Measurements from ENCODE around the gene COBLL1.

COBLL1 gene

DNA sequence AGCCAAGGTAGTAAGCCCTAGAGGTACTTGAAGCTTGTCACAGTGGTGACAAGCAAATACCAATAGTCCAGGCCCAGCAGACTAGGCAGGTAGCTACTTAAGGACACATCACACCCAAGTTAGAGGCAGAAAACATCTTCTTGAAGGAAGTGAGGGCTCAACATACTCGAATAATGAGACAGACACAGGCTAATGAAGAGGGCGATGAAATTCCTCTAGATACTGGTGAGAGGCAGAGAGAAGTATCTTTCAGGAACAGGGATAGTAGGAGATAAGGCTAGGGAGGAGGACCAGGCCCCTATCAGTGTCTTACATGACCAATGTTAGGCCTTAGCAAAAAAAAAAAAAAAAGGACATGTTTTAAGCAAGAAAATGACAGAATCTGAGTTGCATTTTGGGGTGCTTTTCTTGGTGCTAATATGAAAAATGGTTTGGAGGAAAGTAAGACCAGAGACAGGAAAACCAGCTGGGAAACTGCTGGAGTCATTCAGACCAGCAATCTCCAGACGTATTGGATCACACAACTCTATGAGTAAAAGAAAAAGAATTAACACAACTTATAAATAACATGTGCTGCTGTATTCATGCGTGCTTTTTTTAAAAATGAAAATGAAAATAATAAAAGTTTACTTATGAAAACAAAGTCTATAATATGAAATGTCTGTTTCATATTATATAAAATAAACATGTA is 37.7 kb downstream of the COBLL1 start:
- no peak overlapping the region for H3K4me2 ChIP-seq
- H3K9me3 ChIP-seq: no peaks in the 10 kb centered on the region
- H3K27me3 ChIP-seq: no peaks in the 10 kb centered on the region
- H3K36me3 ChIP-seq: no peaks in the 10 kb centered on the region
- H3K9ac ChIP-seq: no peak overlapping the region
- no peak overlapping the region for H3K27ac ChIP-seq
- no peak overlapping the region for H3K4me3 ChIP-seq
- no peak for TF ChIP-seq Cebpa-rat (IDR thresholded peaks at IDR 0.05)
- H3K4me1 ChIP-seq: no peaks in the 10 kb centered on the region
- H4K20me1 ChIP-seq: no peaks in the 10 kb centered on the region

DNA sequence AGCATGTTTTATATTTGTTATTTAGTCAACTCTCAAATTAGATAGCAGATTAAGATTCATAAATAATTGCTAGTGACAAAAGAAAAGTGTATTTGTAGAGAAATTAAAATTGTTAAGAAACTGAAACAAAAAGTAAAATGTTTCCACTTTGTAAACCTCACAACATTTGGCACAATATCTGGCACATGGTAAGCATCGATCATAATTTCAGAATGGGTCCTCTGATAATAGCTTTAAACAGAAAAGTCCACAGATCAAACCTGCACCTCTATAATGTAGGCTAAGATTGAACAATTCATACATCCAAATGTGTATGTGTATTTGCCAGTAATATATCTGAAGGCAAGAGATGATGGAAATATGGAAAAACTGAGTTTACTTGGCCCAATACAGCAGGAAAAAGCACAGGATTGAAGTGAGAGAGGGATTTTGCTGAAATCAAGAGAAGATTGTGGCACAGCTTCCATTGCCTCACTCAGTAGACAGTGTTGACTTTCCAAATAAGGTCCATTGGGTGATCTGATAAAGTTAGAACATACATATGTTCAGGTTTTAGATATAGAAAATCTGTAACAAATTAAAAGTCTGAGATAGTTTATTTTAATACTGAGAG is 39.4 kb downstream of the COBLL1 start:
- H3K4me3 ChIP-seq: no peak overlapping the region
- H3K27me3 ChIP-seq: no peaks in the 10 kb centered on the region
- no peaks in the 10 kb centered on the region for H3K36me3 ChIP-seq
- no peak overlapping the region for H3K4me2 ChIP-seq
- TF ChIP-seq Cebpa-rat (IDR thresholded peaks at IDR 0.05): no peak
- no peaks in the 10 kb centered on the region for H3K9me3 ChIP-seq
- no peak overlapping the region for H3K9ac ChIP-seq
- no peaks in the 10 kb centered on the region for H4K20me1 ChIP-seq
- H3K4me1 ChIP-seq: no peaks in the 10 kb centered on the region
- H3K27ac ChIP-seq: no peak overlapping the region

DNA sequence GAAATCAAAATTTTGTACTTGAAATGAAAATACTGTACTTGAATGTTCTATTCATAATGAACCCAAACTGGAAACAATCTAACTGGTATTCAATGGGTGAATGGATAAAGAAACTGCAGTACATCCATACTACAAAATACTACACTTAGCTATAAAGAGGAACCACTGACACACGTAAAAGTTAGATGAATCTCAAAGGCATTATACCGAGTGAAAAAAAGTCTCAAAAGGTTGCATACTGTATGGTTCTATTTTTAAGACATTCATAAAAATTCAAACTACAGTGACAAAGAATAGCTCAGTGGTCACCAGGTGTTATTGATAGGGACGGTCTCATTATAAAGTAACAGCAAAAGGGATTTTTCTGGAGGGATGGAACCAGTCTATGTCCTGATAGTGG is 41.1 kb downstream of the COBLL1 start:
- no peaks in the 10 kb centered on the region for H4K20me1 ChIP-seq
- no peaks in the 10 kb centered on the region for H3K9me3 ChIP-seq
- H3K36me3 ChIP-seq: no peaks in the 10 kb centered on the region
- H3K27ac ChIP-seq: no peak overlapping the region
- TF ChIP-seq Cebpa-rat (IDR thresholded peaks at IDR 0.05): no peak
- no peak overlapping the region for H3K9ac ChIP-seq
- H3K4me2 ChIP-seq: no peak overlapping the region
- no peaks in the 10 kb centered on the region for H3K27me3 ChIP-seq
- no peak overlapping the region for H3K4me3 ChIP-seq
- no peaks in the 10 kb centered on the region for H3K4me1 ChIP-seq

DNA sequence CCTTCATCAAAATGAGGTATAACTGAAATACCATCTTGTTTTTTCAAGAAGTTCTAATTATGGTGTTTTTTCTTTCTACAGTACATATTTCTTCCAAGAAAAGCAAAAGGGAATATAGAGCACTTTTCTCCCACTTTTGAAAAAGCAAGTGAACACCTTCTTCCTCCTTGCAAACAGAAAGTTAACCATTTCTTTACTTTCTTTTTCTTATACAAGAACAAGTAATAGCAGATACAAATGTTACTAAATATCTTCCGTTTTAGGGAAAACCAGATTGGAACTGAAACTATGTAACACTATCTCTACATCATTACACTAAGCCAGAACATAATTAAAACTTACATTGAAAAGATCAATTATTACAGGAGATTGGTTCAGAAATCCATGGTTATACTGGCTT is 44.0 kb downstream of the COBLL1 start:
- Histone ChIP-seq H3K4me3 (no peak overlapping the region), H3K4me2 (no peak overlapping the region), H3K36me3 (no peaks in the 10 kb centered on the region), H4K20me1 (no peaks in the 10 kb centered on the region), H3K9ac (no peak overlapping the region), H3K27me3 (no peaks in the 10 kb centered on the region), H3K27ac (no peak overlapping the region), H3K9me3 (no peaks in the 10 kb centered on the region), H3K4me1 (0 out of 2 replicates have a peak, but pooled peaks cover 7% of the 10 kb centered on the region)
- TF ChIP-seq Cebpa-rat (IDR thresholded peaks at IDR 0.05): no peak

DNA sequence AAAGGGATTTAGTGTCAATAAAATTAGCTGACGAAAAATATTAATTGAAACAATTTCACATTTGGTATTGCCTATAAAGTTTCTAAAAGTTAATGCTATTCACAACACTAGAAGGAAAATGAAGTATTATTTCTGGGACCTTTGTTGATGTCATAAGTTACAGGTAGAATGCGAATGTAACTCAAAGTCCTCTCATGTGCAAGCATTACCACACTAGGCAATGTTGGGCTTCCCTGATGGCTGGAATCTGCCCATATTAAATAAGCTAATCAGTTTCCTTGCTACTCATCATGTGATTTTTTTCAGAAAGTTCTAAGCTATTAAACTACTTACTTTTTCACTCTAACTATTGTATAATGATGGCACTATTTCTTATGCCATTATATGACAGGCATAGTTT is 44.6 kb downstream of the COBLL1 start:
- 0 out of 2 replicates have a peak, but pooled peaks cover 7% of the 10 kb centered on the region for H3K4me1 ChIP-seq
- no peaks in the 10 kb centered on the region for H3K36me3 ChIP-seq
- no peak overlapping the region for H3K4me2 ChIP-seq
- no peak overlapping the region for H3K27ac ChIP-seq
- H3K4me3 ChIP-seq: no peak overlapping the region
- no peak overlapping the region for H3K9ac ChIP-seq
- H3K27me3 ChIP-seq: no peaks in the 10 kb centered on the region
- no peak for TF ChIP-seq Cebpa-rat (IDR thresholded peaks at IDR 0.05)
- no peaks in the 10 kb centered on the region for H4K20me1 ChIP-seq
- H3K9me3 ChIP-seq: no peaks in the 10 kb centered on the region

DNA sequence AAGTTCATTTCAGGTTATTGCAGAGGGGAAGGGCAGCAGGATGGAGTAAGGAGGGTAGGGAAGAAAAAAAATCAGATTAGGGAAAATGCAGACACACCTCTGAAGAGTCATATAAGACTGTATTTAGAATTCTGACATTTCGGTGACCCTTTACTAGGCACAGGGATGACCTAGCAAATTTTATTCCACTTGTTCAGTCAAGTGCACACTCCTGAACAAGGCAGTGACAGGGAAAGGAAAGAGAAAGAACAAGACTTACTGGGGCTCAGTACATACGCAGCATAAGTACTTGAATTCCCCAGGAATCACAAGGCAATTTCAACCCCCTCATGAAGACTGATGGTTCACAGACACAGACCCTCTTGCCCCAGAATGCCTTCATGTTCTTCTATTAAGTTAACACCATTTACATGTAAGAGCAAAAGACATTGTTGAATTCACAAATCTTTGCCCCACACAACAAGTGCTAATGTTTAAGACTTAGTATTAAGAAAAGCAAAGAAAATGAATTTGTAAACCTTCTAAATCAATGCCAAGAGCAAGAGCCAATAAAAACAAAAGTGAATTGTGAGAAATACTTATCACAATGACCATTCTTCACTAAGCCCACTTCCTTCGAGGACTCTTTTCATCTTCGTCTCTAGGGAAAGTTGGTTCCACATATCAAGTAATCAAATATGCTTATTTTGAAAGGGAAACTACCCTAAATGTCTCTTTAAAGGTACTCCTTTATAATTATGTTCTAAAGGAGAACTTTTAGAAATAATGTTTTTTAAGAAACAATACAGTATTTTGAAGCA is 47.0 kb downstream of the COBLL1 start:
- Histone ChIP-seq H3K4me2 (0 out of 2 replicates have a peak overlapping the region, but pooled peaks have one; percentile 5), H3K36me3 (no peaks in the 10 kb centered on the region), H3K9me3 (no peaks in the 10 kb centered on the region), H4K20me1 (no peaks in the 10 kb centered on the region), H3K4me3 (no peak overlapping the region), H3K4me1 (0 out of 2 replicates have a peak, but pooled peaks cover 7% of the 10 kb centered on the region), H3K27ac (no peak overlapping the region), H3K9ac (no peak overlapping the region), H3K27me3 (no peaks in the 10 kb centered on the region)
- TF ChIP-seq Cebpa-rat (IDR thresholded peaks at IDR 0.05): no peak

DNA sequence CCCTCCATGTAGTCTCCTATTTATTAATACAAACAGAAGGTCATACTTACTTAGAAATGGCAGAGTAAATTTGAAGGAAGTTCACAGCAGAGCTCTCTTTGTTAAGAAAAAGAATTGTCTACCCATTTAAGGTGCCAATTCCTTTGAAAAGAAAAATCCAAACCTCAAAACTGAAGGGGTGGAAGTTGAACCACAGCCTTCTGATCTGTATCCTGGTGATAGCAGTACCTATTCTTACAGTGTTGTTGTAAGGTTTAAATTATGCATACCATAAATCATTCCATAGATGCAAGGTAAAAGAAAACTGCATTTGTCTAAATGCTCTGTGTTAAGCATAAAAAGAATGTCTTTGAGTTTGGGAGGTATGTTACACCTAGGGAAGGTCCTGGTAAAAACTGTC is 47.6 kb downstream of the COBLL1 start:
- no peak overlapping the region for H3K4me2 ChIP-seq
- no peaks in the 10 kb centered on the region for H3K27me3 ChIP-seq
- no peaks in the 10 kb centered on the region for H4K20me1 ChIP-seq
- no peaks in the 10 kb centered on the region for H3K36me3 ChIP-seq
- no peak overlapping the region for H3K4me3 ChIP-seq
- H3K27ac ChIP-seq: no peak overlapping the region
- TF ChIP-seq Cebpa-rat (IDR thresholded peaks at IDR 0.05): no peak
- no peaks in the 10 kb centered on the region for H3K9me3 ChIP-seq
- H3K4me1 ChIP-seq: 0 out of 2 replicates have a peak, but pooled peaks cover 7% of the 10 kb centered on the region
- no peak overlapping the region for H3K9ac ChIP-seq

DNA sequence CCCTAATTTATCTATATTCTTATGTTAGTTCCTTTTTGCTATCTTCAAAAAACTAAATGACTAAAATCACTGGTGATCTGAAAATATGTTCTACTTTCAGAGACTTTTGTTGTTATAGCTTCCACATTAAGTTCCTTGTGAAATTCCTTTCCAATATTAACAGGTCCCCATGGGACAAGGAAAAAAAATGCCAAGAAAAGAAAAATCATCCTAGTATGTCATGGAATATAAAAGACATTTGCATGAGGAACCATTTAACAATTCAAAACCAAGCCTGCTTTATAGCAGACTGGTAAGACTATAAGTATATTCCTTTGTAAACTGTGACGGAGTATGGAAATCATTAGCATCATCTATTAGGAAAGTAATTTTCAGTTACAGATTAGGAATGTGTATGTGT is 48.1 kb downstream of the COBLL1 start:
- no peak overlapping the region for H3K27ac ChIP-seq
- no peak overlapping the region for H3K4me2 ChIP-seq
- no peak overlapping the region for H3K9ac ChIP-seq
- H3K36me3 ChIP-seq: no peaks in the 10 kb centered on the region
- H4K20me1 ChIP-seq: no peaks in the 10 kb centered on the region
- no peaks in the 10 kb centered on the region for H3K27me3 ChIP-seq
- H3K4me3 ChIP-seq: no peak overlapping the region
- TF ChIP-seq Cebpa-rat (IDR thresholded peaks at IDR 0.05): no peak
- H3K9me3 ChIP-seq: no peaks in the 10 kb centered on the region
- H3K4me1 ChIP-seq: 0 out of 2 replicates have a peak, but pooled peaks cover 7% of the 10 kb centered on the region

DNA sequence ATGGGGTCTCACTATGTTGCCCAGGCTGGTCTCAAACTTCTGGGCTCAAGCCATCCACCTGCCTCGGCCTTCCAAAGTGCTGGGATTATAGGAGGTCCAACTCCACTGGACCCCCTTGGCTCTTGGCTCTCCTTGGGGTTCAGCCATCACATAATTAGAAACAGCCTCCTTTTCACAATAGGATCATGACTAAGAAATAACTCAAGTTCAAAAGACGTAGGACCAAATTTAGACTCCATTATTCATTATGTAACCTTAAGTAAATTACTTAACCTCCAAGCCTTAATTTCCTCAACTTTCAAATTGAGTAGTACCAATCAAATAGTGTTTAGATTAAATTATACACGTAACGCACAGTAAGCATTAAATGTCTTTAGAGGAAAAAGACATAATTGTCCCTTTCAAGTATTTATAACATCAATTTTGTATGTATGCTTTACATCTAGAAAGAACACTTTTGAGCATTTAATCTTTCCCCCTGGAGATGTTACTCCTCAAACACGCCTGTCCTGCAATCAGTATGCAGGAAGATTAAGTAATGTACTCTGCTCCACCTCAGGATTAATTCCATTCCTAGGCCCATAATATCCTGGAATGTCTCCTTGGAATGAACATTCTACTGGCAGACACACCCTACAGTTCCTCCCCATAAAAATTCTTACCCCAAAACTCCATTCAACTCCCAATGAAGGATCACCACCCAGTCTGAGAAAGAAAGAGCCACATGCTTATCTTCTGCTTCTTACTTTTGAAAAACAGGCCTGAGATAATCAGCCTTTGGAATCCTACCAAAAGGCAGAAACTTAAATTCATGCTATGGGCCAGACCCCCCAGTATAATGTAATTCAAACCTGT is 49.1 kb downstream of the COBLL1 start:
- Histone ChIP-seq H3K4me1 (0 out of 2 replicates have a peak, but pooled peaks cover 7% of the 10 kb centered on the region), H3K4me2 (no peak overlapping the region)
- no peak for TF ChIP-seq Cebpa-rat (IDR thresholded peaks at IDR 0.05)

More for the DNA sequence above, 49.1 kb downstream of the COBLL1 start:
- no peak overlapping the region for H3K4me3 ChIP-seq
- no peak overlapping the region for H3K9ac ChIP-seq
- no peaks in the 10 kb centered on the region for H3K36me3 ChIP-seq
- H3K9me3 ChIP-seq: no peaks in the 10 kb centered on the region
- no peaks in the 10 kb centered on the region for H4K20me1 ChIP-seq
- H3K27ac ChIP-seq: no peak overlapping the region
- H3K27me3 ChIP-seq: no peaks in the 10 kb centered on the region
